Prostate gland (tissue), 2 donors: Measurements from ENCODE around the gene FRRS1. TPM values are rescaled to one million over a fixed set of nuclear protein-coding genes. Genes with fewer than 3 reads are reported as not detected.
"Not testable (repeated sequence)": the region's sequence is repeated elsewhere in the genome, so short reads cannot be mapped to it uniquely, and the experiment has no call there.

ENCODE experiments used
- DNase-seq: peaks from one replicate; pipeline ENCODE4 v3.0.0-alpha.2; 2019; ENCODE audit warnings: low spot score
- H3K27ac ChIP-seq, 2 donors: fragments of 200-600 bp; sonication (generic); 2 replicates each; pipeline ENCODE4 v1.5.1; 2017 to 2019
- H3K27me3 ChIP-seq: fragments of 200-600 bp; sonication (generic); replicated peaks from 2 replicates; pipeline ENCODE4 v1.5.1; 2019; ENCODE audit not compliant: insufficient read depth
- H3K36me3 ChIP-seq, 2 donors: fragments of 200-600 bp; sonication (generic); 1 replicate in 1 of 2; 2 replicates in 1 of 2; pipeline versions ENCODE4 v1.5.1 to v1.8.1; 2017 to 2019
- H3K4me1 ChIP-seq: fragments of 200-600 bp; sonication (generic); replicated peaks from 2 replicates; pipeline ENCODE4 v1.5.1; 2019
- H3K4me3 ChIP-seq, 2 donors: fragments of 200-600 bp; sonication (generic); 2 replicates each; pipeline ENCODE4 v1.5.1; 2017 to 2019
- H3K9me3 ChIP-seq: fragments of 200-600 bp; sonication (generic); 2 replicates; pipeline ENCODE4 v1.5.1; 2017
- POLR2A ChIP-seq: fragments of 450-650 bp; IDR thresholded peaks from one replicate; pipeline ENCODE4 v1.6.1; 2016; ENCODE audit warnings: antibody characterized with exemption, mild to moderate bottlenecking
- POLR2AphosphoS5 ChIP-seq: sonication (generic); formaldehyde crosslinking; IDR thresholded peaks from one replicate; pipeline ENCODE4 v1.6.1; 2017; ENCODE audit warnings: antibody characterized with exemption
- WGBS: methylation state at CpG from one replicate; pipeline ENCODE4 v1.1.5; 2018; 5-methylcytosine and 5-hydroxymethylcytosine counted together
- intact Hi-C: fragments of 100-400 bp; cut with DNase I; formaldehyde crosslinking; loops from one replicate; pipeline ENCODE4 v1.14.2; 2022
- total RNA-seq, 2 donors: library from RNA; depleted of rRNA; stranded (reverse); fragments of >200 nt; gene quantifications; one replicate each; pipeline ENCODE4 v1.1.0, GENCODE V29; 2016
- TF ChIP-seq, protein P1 (sequence below), 4 experiments: fragments of 200-600 bp in 2 of 4; fragments of 450-650 bp in 2 of 4; sonication (generic) in 2 of 4; IDR thresholded peaks; 1 replicate in 3 of 4; 2 replicates in 1 of 4; pipeline ENCODE4 v1.5.1; 2016 to 2019; ENCODE audit warnings: antibody characterized with exemption in 4 of 4, mild to moderate bottlenecking in 2 of 4, moderate library complexity in 2 of 4

The FRRS1 gene
- total RNA-seq, 2 donors from 2014 or later, result 9.5 to 16.1 TPM

DNA sequence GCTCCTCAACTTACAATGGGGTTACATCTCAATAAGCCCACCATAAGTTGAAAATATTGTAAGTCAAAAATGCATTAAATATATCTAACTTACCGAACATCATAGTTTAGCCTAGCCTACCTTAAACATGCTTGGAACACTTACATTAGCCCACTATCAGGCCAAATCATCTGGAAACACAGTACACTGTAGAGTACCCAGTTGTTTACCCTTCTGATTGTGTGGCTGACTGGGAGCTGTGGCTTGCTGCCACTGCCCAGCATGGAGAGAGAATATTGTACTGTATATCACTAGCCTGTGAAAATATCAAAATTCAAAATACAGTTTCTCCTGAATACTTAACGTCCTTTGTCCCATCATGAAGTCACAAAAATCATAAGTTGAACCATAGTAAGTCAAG, 40.4 kb upstream of the FRRS1 start:
- Histone ChIP-seq H3K4me3 (no peak overlapping the region), H3K4me1 (no peaks in the 10 kb centered on the region), H3K27ac (no peak overlapping the region), H3K9me3 (no peaks in the 10 kb centered on the region), H3K36me3 (no peaks in the 10 kb centered on the region), H3K27me3 (no peaks in the 10 kb centered on the region)
- intact Hi-C loops, result loop anchor here (5.0 to 10.0 kb wide), 4 partner anchors 228 to 1060 kb away; partner anchors contain the start of genes SASS6 and TRMT13
- 74% methylated on average over 2 of the region's 2 CpGs for WGBS
- DNase-seq, result peak; percentile 25
- peak; percentile 73 for TF ChIP-seq POLR2AphosphoS5
- TF ChIP-seq, protein P1, sequence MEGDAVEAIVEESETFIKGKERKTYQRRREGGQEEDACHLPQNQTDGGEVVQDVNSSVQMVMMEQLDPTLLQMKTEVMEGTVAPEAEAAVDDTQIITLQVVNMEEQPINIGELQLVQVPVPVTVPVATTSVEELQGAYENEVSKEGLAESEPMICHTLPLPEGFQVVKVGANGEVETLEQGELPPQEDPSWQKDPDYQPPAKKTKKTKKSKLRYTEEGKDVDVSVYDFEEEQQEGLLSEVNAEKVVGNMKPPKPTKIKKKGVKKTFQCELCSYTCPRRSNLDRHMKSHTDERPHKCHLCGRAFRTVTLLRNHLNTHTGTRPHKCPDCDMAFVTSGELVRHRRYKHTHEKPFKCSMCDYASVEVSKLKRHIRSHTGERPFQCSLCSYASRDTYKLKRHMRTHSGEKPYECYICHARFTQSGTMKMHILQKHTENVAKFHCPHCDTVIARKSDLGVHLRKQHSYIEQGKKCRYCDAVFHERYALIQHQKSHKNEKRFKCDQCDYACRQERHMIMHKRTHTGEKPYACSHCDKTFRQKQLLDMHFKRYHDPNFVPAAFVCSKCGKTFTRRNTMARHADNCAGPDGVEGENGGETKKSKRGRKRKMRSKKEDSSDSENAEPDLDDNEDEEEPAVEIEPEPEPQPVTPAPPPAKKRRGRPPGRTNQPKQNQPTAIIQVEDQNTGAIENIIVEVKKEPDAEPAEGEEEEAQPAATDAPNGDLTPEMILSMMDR (IDR thresholded peaks at IDR 0.05), result no peak
- TF ChIP-seq POLR2A, result no peak

DNA sequence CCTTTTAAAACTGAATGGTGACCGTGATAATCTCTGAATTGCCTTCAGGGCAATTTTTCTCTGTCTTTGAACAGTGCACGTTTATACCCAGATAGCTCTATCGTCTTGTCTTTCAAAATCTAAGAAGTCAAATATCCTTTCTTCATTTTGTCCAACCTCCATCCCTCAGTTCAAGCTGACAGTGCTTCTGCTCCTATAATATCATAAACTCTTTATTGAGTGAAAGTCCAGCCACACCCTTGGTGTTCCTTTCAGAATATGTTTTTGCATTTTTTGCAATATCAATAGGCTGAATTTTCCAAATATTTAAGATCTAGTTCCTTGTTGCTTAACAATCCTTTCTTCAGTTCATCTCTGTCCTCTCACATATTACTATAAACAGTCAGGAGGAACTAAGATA, 35.1 kb upstream of the FRRS1 start:
- Histone ChIP-seq H3K4me3 (no peak overlapping the region), H3K36me3 (no peaks in the 10 kb centered on the region), H3K27ac (no peak overlapping the region), H3K27me3 (no peaks in the 10 kb centered on the region), H3K4me1 (no peaks in the 10 kb centered on the region), H3K9me3 (no peaks in the 10 kb centered on the region)
- intact Hi-C loops, result loop anchor here (10.0 kb wide), 1 partner anchor 233 kb away; a partner anchor contains a TSS
- no peak for DNase-seq
- WGBS, result 81% methylated on average over 3 of the region's 3 CpGs
- TF ChIP-seq POLR2A (no peak), POLR2AphosphoS5 (no peak)
- TF ChIP-seq, protein P1 (IDR thresholded peaks at IDR 0.05), result no peak

DNA sequence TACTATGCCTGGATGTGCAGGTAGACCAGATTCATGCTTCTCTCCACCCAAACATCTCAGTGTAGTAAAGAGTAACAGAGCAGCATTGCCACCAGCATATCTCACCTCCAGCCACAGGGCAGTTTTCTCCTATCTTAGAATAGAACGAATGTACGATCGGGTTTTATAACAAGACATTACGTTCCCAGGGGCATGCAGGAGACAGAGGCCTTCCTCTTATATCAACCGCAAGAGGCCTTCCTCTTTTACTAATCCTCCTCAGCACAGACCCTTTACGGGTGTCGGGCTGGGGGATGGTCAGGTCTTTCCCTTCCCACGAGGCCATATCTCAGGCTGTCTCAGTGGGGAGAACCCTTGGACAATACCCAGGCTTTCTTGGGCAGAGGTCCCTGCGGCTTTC, 27.4 kb upstream of the FRRS1 start:
- H3K27me3 ChIP-seq, H3K4me3 ChIP-seq, H3K27ac ChIP-seq, H3K9me3 ChIP-seq, DNase-seq, intact Hi-C loops, H3K4me1 ChIP-seq, H3K36me3 ChIP-seq: not testable (repeated sequence)
- 83% methylated on average over 9 of the region's 9 CpGs for WGBS

DNA sequence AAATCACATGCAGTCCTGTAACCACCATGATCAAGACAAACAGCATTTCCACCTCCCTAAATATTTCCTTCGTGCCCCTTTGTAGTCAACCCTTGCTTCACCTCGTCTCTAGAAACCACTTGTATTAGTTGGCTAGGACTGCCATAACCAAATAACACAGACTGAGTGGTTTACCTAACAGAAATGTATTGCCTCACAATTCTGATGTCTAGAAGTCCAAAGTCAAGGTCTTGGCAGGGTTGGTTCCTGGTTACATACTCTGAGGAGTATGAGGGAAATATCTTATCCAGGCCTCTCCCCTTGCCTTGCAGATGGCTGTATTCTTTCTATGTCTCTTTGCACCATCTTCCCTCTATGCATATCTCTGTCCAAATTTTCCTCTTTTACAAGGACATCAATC, 23.3 kb upstream of the FRRS1 start:
- no peak overlapping the region for H3K27ac ChIP-seq
- H3K9me3 ChIP-seq, result no peaks in the 10 kb centered on the region
- no peaks in the 10 kb centered on the region for H3K27me3 ChIP-seq
- H3K4me3 ChIP-seq, result no peak overlapping the region
- no peaks in the 10 kb centered on the region for H3K36me3 ChIP-seq
- intact Hi-C loops, result no loop called here
- no peaks in the 10 kb centered on the region for H3K4me1 ChIP-seq
- DNase-seq, result no peak
- WGBS, result 69% methylated on average over 2 of the region's 2 CpGs
- no peak for TF ChIP-seq POLR2AphosphoS5
- TF ChIP-seq, protein P1 (IDR thresholded peaks at IDR 0.05), result no peak
- TF ChIP-seq POLR2A, result no peak

DNA sequence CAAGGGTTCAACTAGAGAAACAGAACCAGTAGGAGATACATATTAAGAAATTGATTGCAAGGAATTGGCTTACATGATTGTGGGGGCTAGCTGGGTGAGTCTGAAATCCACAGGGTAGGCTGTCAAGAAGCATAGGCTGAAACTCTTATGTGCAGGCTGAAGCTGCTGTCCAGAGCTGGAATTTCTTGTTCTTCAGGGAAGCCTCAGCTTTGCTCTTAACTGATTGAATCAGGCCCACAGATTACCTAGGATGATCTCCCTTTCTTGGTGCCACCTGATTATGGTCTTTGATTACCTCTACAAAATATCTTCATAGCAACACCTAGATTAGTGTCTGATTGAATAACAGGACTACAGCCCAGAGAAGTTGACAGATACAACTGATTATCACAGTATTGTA, 22.5 kb upstream of the FRRS1 start:
- peak; percentile 13 for DNase-seq
- H3K4me1 ChIP-seq, result no peaks in the 10 kb centered on the region
- H3K36me3 ChIP-seq, result no peaks in the 10 kb centered on the region
- TF ChIP-seq POLR2AphosphoS5 (no peak), POLR2A (no peak)
- TF ChIP-seq, protein P1 (IDR thresholded peaks at IDR 0.05), result no peak
- intact Hi-C loops, result no loop called here
- H3K4me3 ChIP-seq, result no peak overlapping the region
- H3K27ac ChIP-seq, result no peak overlapping the region
- H3K9me3 ChIP-seq, result no peaks in the 10 kb centered on the region
- H3K27me3 ChIP-seq, result no peaks in the 10 kb centered on the region
